Measurements from ENCODE around the gene RNFT2. TPM values are rescaled to one million over a fixed set of nuclear protein-coding genes. Genes with fewer than 3 reads are reported as not detected.

The RNFT2 gene
- polyA plus RNA-seq, 2 of the 4 experiments (the other 2 are of a cell fraction): 2.6 to 7.2 TPM

GRCh38 chr12:116698116-116698515 is 40.0 kb upstream of the RNFT2 start:
- H3K4me2 ChIP-seq: no peak overlapping the region
- TF ChIP-seq ESRRA (IDR thresholded peaks at IDR 0.05; ENCODE audit: borderline replicate concordance, low read length): no peak
- no peak for TF ChIP-seq FOSL2 (IDR thresholded peaks at IDR 0.05)
- TF ChIP-seq FOSL2 (CRISPR knock-in tag; IDR thresholded peaks at IDR 0.05): no peak
- TF ChIP-seq ATOH8 (CRISPR knock-in tag; IDR thresholded peaks at IDR 0.05; ENCODE audit: low read depth): no peak
- no peak for TF ChIP-seq NR3C1 (IDR thresholded peaks at IDR 0.05)
- no peak for TF ChIP-seq ZC3H11A (IDR thresholded peaks at IDR 0.05)
- TF ChIP-seq FOXS1 (CRISPR knock-in tag; IDR thresholded peaks at IDR 0.05): no peak
- TF ChIP-seq JUN (IDR thresholded peaks at IDR 0.05): no peak
- no peak for TF ChIP-seq CBX8 (IDR thresholded peaks at IDR 0.05)
- CTCF ChIA-PET: interaction anchor here (0.6 to 5.0 kb wide), 9 partner anchors 8 to 701 kb away, joined by 3 to 39 read pairs (median 3); no protein-coding TSS in a partner anchor
- FAIRE-seq: no peak
- H3K27ac ChIP-seq: no peak overlapping the region
- WGBS (ENCODE audit: missing lambda C conversion rate): 91% methylated on average over 8 of the region's 8 CpGs
- no peak overlapping the region for H3K4me3 ChIP-seq
- H3K4me1 ChIP-seq: no peaks in the 10 kb centered on the region
- no peak for DNase-seq (ENCODE audit: low read depth in 1 of 2, low spot score in 1 of 2)
- no peak for ATAC-seq
- POLR2A ChIA-PET: interaction anchor here (0.6 kb wide), 1 partner anchor 563 kb away, joined by 5 read pairs; no protein-coding TSS in a partner anchor
- H3K9me3 ChIP-seq: no peaks in the 10 kb centered on the region

GRCh38 chr12:116698554-116699075 is 39.5 kb upstream of the RNFT2 start:
- ChIA-PET POLR2A (no interaction called here), CTCF (interaction anchor here (0.6 to 5.0 kb wide), 8 partner anchors 9 to 701 kb away, joined by 3 to 39 read pairs (median 3); no protein-coding TSS in a partner anchor)
- WGBS (ENCODE audit: missing lambda C conversion rate): 72% methylated on average over 2 of the region's 2 CpGs
- no peak overlapping the region for H3K4me3 ChIP-seq
- H3K4me1 ChIP-seq: no peaks in the 10 kb centered on the region
- no peak overlapping the region for H3K4me2 ChIP-seq
- H3K9me3 ChIP-seq: no peaks in the 10 kb centered on the region
- FAIRE-seq (no peak), DNase-seq (ENCODE audit: low read depth in 1 of 2, low spot score in 1 of 2) (no peak), ATAC-seq (no peak)
- H3K27ac ChIP-seq: 0 out of 6 replicates have a peak overlapping the region, but pooled peaks of 1 of the 2 experiments have one; percentile 5
- TF ChIP-seq POLR2AphosphoS2 (conservative IDR thresholded peaks at IDR 0.05; ENCODE audit: low read length) (no peak), RFX5 (IDR thresholded peaks at IDR 0.05) (no peak), FOSL2 (IDR thresholded peaks at IDR 0.05) (no peak), FOSL2 (CRISPR knock-in tag; IDR thresholded peaks at IDR 0.05) (no peak), FOXS1 (CRISPR knock-in tag; IDR thresholded peaks at IDR 0.05) (no peak), BCL3 (IDR thresholded peaks at IDR 0.05) (no peak), JUN (IDR thresholded peaks at IDR 0.05) (no peak), EHF (CRISPR knock-in tag; IDR thresholded peaks at IDR 0.05) (no peak), NPAS2 (CRISPR knock-in tag; IDR thresholded peaks at IDR 0.05; ENCODE audit: borderline replicate concordance) (no peak), HOXB5 (CRISPR knock-in tag; IDR thresholded peaks at IDR 0.05) (no peak), ZSCAN20 (CRISPR knock-in tag; IDR thresholded peaks at IDR 0.05) (no peak), BHLHE40 (IDR thresholded peaks at IDR 0.05; ENCODE audit: low read depth, low read length) (no peak)

GRCh38 chr12:116700066-116700465 is 38.0 kb upstream of the RNFT2 start:
- CTCF ChIA-PET: interaction anchor here (0.6 to 5.0 kb wide), 5 partner anchors 9 to 567 kb away, joined by 3 to 39 read pairs (median 4); no protein-coding TSS in a partner anchor
- no peak for FAIRE-seq
- H3K27ac ChIP-seq: no peak overlapping the region
- TF ChIP-seq ESRRA (IDR thresholded peaks at IDR 0.05; ENCODE audit: borderline replicate concordance, low read length) (no peak), HES2 (IDR thresholded peaks at IDR 0.05) (no peak), POLR2AphosphoS2 (conservative IDR thresholded peaks at IDR 0.05; ENCODE audit: low read length) (no peak), JUNB (IDR thresholded peaks at IDR 0.05) (no peak), BCL3 (IDR thresholded peaks at IDR 0.05) (no peak), EP300 (IDR thresholded peaks at IDR 0.05) (no peak), HEYL (CRISPR knock-in tag; IDR thresholded peaks at IDR 0.05) (no peak), SMC3 (IDR thresholded peaks at IDR 0.05) (no peak), CBX8 (IDR thresholded peaks at IDR 0.05) (no peak), TP53 (CRISPR knock-in tag; IDR thresholded peaks at IDR 0.05) (no peak), ZSCAN20 (CRISPR knock-in tag; IDR thresholded peaks at IDR 0.05) (no peak), FOXS1 (CRISPR knock-in tag; IDR thresholded peaks at IDR 0.05) (no peak)
- no peaks in the 10 kb centered on the region for H3K4me1 ChIP-seq
- WGBS (ENCODE audit: missing lambda C conversion rate): 92% methylated on average over 6 of the region's 6 CpGs
- DNase-seq (ENCODE audit: low read depth in 1 of 2, low spot score in 1 of 2): no peak
- no peak overlapping the region for H3K4me2 ChIP-seq
- POLR2A ChIA-PET: no interaction called here
- no peak for ATAC-seq
- no peaks in the 10 kb centered on the region for H3K9me3 ChIP-seq
- no peak overlapping the region for H3K4me3 ChIP-seq
